ENCODE results near the gene COQ8A. TPM values are rescaled to one million over a fixed set of nuclear protein-coding genes. Genes with fewer than 3 reads are reported as not detected.

The COQ8A gene
- total RNA-seq, 1 donor from 2014 or later: 29.7 TPM

DNA sequence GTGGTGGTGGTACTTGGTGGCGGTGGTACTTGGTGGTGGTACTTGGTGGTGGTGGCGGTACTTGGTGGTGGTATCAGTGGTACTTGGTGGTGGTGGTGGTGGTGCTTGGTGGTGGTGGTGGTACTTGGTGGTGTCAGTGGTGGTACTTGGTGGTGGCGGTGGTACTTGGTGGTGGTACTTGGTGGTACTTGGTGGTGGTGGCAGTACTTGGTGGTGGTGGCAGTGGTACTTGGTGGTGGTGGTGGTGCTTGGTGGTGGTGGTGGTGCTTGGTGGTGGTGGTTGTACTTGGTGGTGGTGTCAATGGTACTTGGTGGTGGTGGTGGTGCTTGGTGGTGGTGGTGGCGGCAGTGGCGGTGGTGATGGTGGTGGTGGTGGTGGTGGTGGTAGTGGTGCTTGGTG, 20.2 kb downstream of the COQ8A start:
- TF ChIP-seq, protein P1, sequence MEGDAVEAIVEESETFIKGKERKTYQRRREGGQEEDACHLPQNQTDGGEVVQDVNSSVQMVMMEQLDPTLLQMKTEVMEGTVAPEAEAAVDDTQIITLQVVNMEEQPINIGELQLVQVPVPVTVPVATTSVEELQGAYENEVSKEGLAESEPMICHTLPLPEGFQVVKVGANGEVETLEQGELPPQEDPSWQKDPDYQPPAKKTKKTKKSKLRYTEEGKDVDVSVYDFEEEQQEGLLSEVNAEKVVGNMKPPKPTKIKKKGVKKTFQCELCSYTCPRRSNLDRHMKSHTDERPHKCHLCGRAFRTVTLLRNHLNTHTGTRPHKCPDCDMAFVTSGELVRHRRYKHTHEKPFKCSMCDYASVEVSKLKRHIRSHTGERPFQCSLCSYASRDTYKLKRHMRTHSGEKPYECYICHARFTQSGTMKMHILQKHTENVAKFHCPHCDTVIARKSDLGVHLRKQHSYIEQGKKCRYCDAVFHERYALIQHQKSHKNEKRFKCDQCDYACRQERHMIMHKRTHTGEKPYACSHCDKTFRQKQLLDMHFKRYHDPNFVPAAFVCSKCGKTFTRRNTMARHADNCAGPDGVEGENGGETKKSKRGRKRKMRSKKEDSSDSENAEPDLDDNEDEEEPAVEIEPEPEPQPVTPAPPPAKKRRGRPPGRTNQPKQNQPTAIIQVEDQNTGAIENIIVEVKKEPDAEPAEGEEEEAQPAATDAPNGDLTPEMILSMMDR (conservative IDR thresholded peaks at IDR 0.05): no peak

DNA sequence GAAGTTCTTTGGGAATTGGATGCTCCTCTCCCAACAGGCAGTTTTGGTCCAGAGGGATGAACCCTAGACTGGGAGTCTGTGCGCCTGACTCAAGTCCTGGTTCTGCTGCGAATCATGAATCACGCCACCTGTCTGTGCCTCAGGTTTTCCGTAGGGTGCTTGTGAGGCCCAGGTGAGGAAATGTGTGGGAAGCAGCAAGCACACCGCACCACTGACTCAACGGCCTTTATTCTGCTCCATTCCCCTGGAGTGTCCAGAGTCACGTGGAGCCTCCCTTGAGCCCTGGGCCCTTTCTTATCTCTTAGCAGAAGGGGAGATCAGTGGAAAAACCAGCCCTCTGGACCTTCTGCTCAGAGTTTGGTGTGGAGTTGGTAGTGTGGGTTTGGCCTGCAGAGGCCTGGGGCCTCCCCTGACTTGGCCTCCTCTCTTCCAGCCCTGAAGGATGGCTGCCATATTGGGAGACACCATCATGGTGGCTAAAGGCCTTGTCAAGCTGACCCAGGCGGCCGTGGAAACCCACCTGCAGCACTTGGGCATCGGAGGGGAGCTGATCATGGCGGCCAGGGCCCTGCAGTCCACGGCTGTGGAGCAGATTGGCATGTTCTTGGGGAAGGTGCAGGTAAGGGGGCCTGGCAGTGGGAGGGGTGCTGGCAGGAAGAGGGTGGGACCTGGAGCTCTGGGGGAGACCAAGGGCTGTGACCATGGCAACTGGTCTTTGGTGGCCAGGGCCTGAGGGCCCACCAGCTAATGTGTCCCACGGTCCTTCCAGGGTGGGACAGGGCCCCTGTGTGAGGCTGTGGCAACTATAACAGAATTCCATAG, 21.1 kb downstream of the COQ8A start:
- H3K9me3 Mint-ChIP-seq: peaks cover 5% of the 10 kb centered on the region
- H3K27me3 Mint-ChIP-seq: no peaks in the 10 kb centered on the region
- H3K36me3 Mint-ChIP-seq: peaks cover 9% of the 10 kb centered on the region
- H3K4me3 Mint-ChIP-seq: no peak overlapping the region
- DNase-seq (ENCODE audit: extremely low spot score, unreplicated experiment): no peak
- no peaks in the 10 kb centered on the region for H3K4me1 Mint-ChIP-seq (ENCODE audit: unreplicated experiment)
- H3K27ac Mint-ChIP-seq: no peak overlapping the region
- TF ChIP-seq, protein P1 (conservative IDR thresholded peaks at IDR 0.05): no peak

More for the DNA sequence above, 20.2 kb downstream of the COQ8A start:
- H3K36me3 Mint-ChIP-seq: peaks cover 9% of the 10 kb centered on the region
- DNase-seq (ENCODE audit: extremely low spot score, unreplicated experiment): no peak
- H3K9me3 Mint-ChIP-seq: peaks cover 5% of the 10 kb centered on the region
- no peaks in the 10 kb centered on the region for H3K27me3 Mint-ChIP-seq
- H3K4me1 Mint-ChIP-seq (ENCODE audit: unreplicated experiment): no peaks in the 10 kb centered on the region
- no peak overlapping the region for H3K27ac Mint-ChIP-seq
- no peak overlapping the region for H3K4me3 Mint-ChIP-seq

DNA sequence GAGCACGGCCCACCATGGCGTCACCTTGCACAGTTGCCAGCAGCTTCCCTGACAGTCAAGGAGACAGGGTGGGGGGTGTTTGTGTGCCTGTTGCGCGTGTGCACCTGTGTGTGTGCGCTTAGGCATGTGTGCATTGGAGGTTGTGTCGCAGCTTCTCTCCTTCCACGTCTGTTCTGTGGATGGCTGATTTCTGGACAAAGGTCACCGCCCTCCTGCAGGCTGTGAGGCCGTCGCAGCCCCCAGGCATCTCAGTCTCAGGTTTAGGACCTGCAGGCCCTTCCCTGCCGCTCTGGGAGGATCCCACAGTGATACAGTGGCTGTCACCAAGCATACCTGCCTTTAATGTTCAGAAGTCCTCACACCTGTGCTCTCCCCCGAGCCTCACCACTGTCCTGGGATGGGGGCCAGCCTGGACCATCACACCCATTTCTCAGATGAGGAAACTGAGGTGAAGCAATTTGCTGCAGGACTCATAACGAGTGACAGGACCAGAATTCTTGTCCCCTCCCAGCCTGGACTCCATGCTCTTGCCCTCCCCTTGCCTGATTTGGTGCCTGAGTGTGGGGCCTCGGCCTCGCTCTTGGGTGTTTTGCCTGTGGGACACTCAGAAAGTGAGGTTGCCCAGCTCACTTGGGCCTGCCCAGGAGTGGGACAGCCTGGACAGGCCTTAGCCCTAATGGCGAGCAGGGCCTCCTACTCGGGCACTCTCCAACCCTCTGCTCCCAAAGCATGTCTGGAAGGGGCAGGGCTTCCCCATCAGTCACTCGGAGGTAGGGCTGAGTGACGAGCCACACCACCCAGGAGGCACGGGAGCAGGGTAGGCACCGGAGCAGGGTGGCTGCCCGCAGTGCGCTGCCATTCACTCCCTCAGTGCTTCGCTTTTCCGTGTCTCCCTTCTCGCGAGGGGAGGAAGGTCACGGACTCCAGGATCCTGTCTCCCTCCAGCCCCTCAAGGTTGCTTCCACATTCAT, 22.6 kb downstream of the COQ8A start:
- no peak overlapping the region for H3K4me3 Mint-ChIP-seq
- no peaks in the 10 kb centered on the region for H3K4me1 Mint-ChIP-seq (ENCODE audit: unreplicated experiment)
- H3K36me3 Mint-ChIP-seq: peaks cover 10% of the 10 kb centered on the region
- H3K27me3 Mint-ChIP-seq: no peaks in the 10 kb centered on the region
- no peak for DNase-seq (ENCODE audit: extremely low spot score, unreplicated experiment)
- TF ChIP-seq, protein P1 (conservative IDR thresholded peaks at IDR 0.05): no peak
- H3K27ac Mint-ChIP-seq: no peak overlapping the region
- H3K9me3 Mint-ChIP-seq: peaks cover 2% of the 10 kb centered on the region

DNA sequence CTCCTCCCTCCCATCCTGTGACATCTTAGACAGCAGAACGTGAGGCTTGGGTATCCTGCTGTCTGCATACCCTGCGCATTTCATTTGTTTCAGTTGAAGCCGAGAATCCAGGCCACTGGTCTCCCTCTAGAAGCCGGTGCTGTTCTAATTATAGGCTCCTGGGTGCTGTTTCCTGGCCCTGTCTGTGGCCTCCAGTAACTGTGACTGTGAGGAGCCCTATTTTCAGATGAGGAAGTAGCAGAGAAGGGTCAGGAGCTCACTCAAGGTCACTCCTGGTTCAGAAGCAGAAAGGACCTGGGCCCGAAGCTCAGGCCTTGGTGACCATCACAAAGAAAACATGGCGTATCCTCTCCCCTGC, 24.0 kb downstream of the COQ8A start:
- H3K36me3 Mint-ChIP-seq: peaks cover 14% of the 10 kb centered on the region
- H3K27me3 Mint-ChIP-seq: no peaks in the 10 kb centered on the region
- H3K4me3 Mint-ChIP-seq: no peak overlapping the region
- DNase-seq (ENCODE audit: extremely low spot score, unreplicated experiment): no peak
- no peaks in the 10 kb centered on the region for H3K4me1 Mint-ChIP-seq (ENCODE audit: unreplicated experiment)
- H3K9me3 Mint-ChIP-seq: no peaks in the 10 kb centered on the region
- no peak overlapping the region for H3K27ac Mint-ChIP-seq
- TF ChIP-seq, protein P1 (conservative IDR thresholded peaks at IDR 0.05): no peak

DNA sequence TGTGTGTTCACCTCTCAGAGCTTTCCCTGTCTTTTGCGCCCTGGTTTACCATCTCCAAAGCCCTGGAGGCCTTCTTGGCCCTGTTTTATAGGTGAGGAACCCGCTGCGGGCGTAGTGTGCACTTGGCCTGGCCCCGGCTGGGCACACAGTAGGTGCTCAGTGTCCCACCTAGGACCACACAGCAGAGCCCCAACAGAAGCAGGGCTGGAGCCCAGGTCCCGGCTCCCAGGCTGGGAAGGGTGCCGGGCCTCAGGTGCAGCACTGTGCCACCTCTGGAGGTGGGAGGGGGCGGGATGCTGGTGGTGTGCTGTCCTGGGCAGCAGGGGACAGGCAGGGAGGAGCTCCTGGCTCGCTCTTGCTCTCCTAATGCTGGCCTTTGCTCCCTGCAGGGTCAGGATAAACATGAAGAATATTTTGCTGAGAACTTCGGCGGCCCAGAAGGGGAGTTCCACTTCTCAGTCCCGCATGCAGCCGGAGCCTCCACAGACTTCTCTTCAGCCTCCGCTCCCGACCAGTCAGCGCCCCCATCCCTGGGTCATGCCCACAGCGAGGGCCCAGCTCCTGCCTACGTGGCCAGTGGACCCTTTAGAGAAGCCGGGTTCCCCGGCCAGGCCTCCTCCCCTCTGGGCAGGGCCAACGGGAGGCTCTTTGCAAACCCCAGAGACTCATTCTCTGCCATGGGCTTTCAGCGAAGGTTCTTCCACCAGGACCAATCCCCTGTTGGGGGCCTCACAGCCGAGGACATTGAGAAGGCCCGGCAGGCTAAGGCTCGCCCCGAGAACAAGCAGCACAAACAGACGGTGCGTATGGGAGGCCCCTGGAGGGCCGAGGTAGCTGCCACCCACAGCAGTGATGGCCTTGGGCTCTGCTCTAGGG, 24.8 kb downstream of the COQ8A start:
- DNase-seq (ENCODE audit: extremely low spot score, unreplicated experiment): no peak
- TF ChIP-seq, protein P1 (conservative IDR thresholded peaks at IDR 0.05): no peak
- H3K36me3 Mint-ChIP-seq: peaks cover 15% of the 10 kb centered on the region
- no peaks in the 10 kb centered on the region for H3K4me1 Mint-ChIP-seq (ENCODE audit: unreplicated experiment)
- no peak overlapping the region for H3K4me3 Mint-ChIP-seq
- no peak overlapping the region for H3K27ac Mint-ChIP-seq
- H3K9me3 Mint-ChIP-seq: no peaks in the 10 kb centered on the region
- no peaks in the 10 kb centered on the region for H3K27me3 Mint-ChIP-seq
